GM12875 (cell line): ENCODE results near the gene PTPN11.
"Not testable (repeated sequence)": the region's sequence is repeated elsewhere in the genome, so short reads cannot be mapped to it uniquely, and the experiment has no call there.

Source experiments
- H3K4me3 ChIP-seq: one replicate; pipeline ENCODE4 v1.5.1; 2011; ENCODE audit warnings: low read depth, low read length, control low read depth
- TF ChIP-seq, protein P1 (sequence below): IDR thresholded peaks from 2 replicates; pipeline ENCODE4 v1.5.1; 2011; ENCODE audit warnings: low read depth, mild to moderate bottlenecking, control low read depth, inconsistent platforms, low read length, moderate library complexity, borderline replicate concordance; ENCODE audit not compliant: insufficient read depth

The PTPN11 gene

DNA sequence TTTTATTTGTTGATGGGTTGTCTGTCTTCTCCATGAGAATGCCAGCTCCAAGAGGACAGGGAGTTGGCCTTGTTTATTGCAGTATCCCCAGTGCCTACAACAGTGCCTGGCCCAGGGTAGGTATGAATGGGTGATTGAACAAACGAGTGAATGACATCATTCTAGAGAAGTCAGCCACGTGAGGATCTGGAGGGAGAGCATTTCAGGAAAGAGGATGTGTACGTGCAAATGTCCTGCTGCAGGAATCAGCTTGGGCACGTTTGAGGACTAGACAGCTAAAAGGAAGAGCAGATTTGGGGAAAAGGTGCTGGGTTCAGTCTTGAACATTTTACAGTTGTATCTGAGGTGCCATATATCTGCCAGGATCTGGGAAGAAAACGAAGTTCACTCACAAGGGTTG lies 97.1 kb downstream of the PTPN11 start:
- TF ChIP-seq, protein P1, sequence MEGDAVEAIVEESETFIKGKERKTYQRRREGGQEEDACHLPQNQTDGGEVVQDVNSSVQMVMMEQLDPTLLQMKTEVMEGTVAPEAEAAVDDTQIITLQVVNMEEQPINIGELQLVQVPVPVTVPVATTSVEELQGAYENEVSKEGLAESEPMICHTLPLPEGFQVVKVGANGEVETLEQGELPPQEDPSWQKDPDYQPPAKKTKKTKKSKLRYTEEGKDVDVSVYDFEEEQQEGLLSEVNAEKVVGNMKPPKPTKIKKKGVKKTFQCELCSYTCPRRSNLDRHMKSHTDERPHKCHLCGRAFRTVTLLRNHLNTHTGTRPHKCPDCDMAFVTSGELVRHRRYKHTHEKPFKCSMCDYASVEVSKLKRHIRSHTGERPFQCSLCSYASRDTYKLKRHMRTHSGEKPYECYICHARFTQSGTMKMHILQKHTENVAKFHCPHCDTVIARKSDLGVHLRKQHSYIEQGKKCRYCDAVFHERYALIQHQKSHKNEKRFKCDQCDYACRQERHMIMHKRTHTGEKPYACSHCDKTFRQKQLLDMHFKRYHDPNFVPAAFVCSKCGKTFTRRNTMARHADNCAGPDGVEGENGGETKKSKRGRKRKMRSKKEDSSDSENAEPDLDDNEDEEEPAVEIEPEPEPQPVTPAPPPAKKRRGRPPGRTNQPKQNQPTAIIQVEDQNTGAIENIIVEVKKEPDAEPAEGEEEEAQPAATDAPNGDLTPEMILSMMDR: no peak
- no peak overlapping the region for H3K4me3 ChIP-seq

GRCh38 chr12:112517730-112518364 lies 99.1 kb downstream of the PTPN11 start:
- TF ChIP-seq, protein P1: no peak
- no peak overlapping the region for H3K4me3 ChIP-seq

GRCh38 chr12:112518365-112518735 lies 99.6 kb downstream of the PTPN11 start:
- TF ChIP-seq, protein P1: no peak
- H3K4me3 ChIP-seq: no peak overlapping the region

DNA sequence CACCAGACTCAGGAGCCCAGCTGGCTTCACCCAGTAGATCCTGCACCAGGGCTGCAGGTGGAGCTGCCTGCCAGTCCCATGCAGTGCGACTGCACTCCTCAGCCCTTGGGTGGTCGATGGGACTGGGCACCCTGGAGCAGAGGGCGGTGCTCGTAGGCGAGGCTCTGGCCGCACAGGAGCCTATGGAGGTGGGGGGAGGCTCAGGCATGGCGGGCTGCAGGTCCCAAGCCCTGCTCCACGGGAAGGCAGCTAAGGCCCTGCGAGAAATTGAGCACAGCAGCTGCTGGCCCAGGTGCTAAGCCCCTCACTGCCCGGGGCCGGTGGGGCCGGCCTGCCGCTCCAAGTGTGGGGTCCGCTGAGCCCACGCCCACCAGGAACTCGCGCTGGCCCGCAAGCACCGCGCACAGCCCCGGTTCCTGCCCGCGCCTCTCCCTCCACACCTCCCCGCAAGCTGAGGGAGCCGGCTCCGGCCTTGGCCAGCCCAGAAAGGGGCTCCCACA lies 101.1 kb downstream of the PTPN11 start:
- not testable (repeated sequence) for H3K4me3 ChIP-seq

GRCh38 chr12:112523856-112524255 lies 105.1 kb downstream of the PTPN11 start:
- H3K4me3 ChIP-seq: no peak overlapping the region
- TF ChIP-seq, protein P1: no peak

GRCh38 chr12:112524269-112524668 lies 105.5 kb downstream of the PTPN11 start:
- TF ChIP-seq, protein P1: no peak
- no peak overlapping the region for H3K4me3 ChIP-seq

- TF ChIP-seq, protein P1: no peak
- no peak overlapping the region for H3K4me3 ChIP-seq
Measured at GRCh38 chr12:112524676-112525425, 106.1 kb downstream of the PTPN11 start.

DNA sequence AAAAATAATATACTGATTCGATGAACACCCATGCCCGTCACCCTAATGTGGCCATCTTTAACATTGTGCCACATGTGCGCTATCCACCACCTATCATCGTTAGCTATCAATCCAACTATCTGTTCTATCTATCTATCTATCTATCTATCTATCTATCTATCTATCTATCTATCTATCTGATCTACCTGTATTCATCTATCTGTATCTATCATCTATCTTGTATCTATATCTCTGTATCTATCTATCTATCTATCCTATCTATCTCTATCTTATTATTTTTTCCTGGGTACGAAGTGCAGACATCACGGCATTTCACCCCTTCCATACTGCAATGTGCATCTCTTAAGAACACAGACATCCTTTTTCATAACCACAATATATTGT lies 106.7 kb downstream of the PTPN11 start:
- TF ChIP-seq, protein P1: no peak
- no peak overlapping the region for H3K4me3 ChIP-seq
